H1 (cell line): Measurements from ENCODE around the gene FNDC10. TPM values are rescaled to one million over a fixed set of nuclear protein-coding genes. Genes with fewer than 3 reads are reported as not detected.
"Not testable (repeated sequence)": the region's sequence is repeated elsewhere in the genome, so short reads cannot be mapped to it uniquely, and the experiment has no call there.

ENCODE experiments used
- CTCF ChIA-PET: fragments of 300-600 bp; sonication (Branson Sonifier 250); formaldehyde crosslinking; loops from one replicate; lab custom pipeline; 2021; ENCODE audit not compliant: partially characterized antibody; lab: Charles Lee
- POLR2A ChIA-PET: fragments of 300-600 bp; sonication (Branson Sonifier 250); formaldehyde crosslinking; loops from one replicate; lab custom pipeline; 2021; ENCODE audit warnings: inconsistent platforms; ENCODE audit not compliant: partially characterized antibody; lab: Charles Lee
- DNase-seq, 2 experiments: peaks; one replicate each; pipeline versions ENCODE4 v3.0.0 to v3.0.0-alpha.2; 2010 to 2022; ENCODE audit warnings: low spot score in 2 of 2, low read depth in 1 of 2, mixed read lengths in 1 of 2
- FAIRE-seq: peaks from 2 replicates; lab custom pipeline; 2011; peaks lifted over from hg19 to GRCh38; lab: Jason Lieb, UNC
- H2AFZ ChIP-seq: 2 replicates; pipeline ENCODE4 v1.8.1; 2012; ENCODE audit warnings: low read length, inconsistent platforms
- H2AK5ac ChIP-seq: 2 replicates; pipeline ENCODE4 v1.6.1; 2013; ENCODE audit warnings: low read depth, low read length
- H2BK120ac ChIP-seq: replicated peaks from 2 replicates; pipeline ENCODE3; 2013; ENCODE audit warnings: low read depth, low read length, inconsistent platforms
- H2BK12ac ChIP-seq: 2 replicates; pipeline ENCODE4 v1.6.1; 2013; ENCODE audit warnings: low read depth, low read length
- H2BK15ac ChIP-seq: 2 replicates; pipeline ENCODE4 v1.6.1; 2013; ENCODE audit warnings: low read length
- H2BK20ac ChIP-seq: 2 replicates; pipeline ENCODE4 v1.6.1; 2013; ENCODE audit warnings: low read length
- H2BK5ac ChIP-seq: 2 replicates; pipeline ENCODE4 v1.6.1; 2013; ENCODE audit warnings: low read depth, low read length
- H3K14ac ChIP-seq: 2 replicates; pipeline ENCODE4 v1.6.1; 2013; ENCODE audit warnings: inconsistent platforms; ENCODE audit not compliant: insufficient read length
- H3K18ac ChIP-seq: 2 replicates; pipeline ENCODE4 v1.6.1; 2013; ENCODE audit warnings: low read length; ENCODE audit errors: extremely low read depth
- H3K23ac ChIP-seq: 2 replicates; pipeline ENCODE4 v1.6.1; 2013; ENCODE audit warnings: inconsistent platforms; ENCODE audit not compliant: insufficient read length
- H3K23me2 ChIP-seq: 2 replicates; pipeline ENCODE4 v1.6.1; 2013; ENCODE audit warnings: low read depth, low read length
- H3K27ac ChIP-seq: 2 replicates; pipeline ENCODE4 v1.6.1; 2011; ENCODE audit warnings: low read depth, low read length, inconsistent platforms
- H3K27me3 ChIP-seq, 4 experiments: replicated peaks in 1 of 4; 1 replicate in 1 of 4; 2 replicates in 3 of 4; pipeline versions ENCODE4 v1.6.1 to v1.8.1; 2011 to 2013; ENCODE audit warnings: low read length in 3 of 4, mild to moderate bottlenecking in 3 of 4, inconsistent platforms in 2 of 4, mixed read lengths in 2 of 4, moderate library complexity in 1 of 4; ENCODE audit not compliant: control insufficient read depth in 3 of 4, insufficient read depth in 3 of 4; ENCODE audit errors: extremely low read depth in 1 of 4
- H3K36me3 ChIP-seq, 4 experiments: 2 replicates each; pipeline versions ENCODE4 v1.6.1 to v1.8.1; 2011 to 2013; ENCODE audit warnings: mild to moderate bottlenecking in 4 of 4, low read length in 3 of 4, moderate library complexity in 2 of 4, control low read depth in 1 of 4, inconsistent platforms in 1 of 4; ENCODE audit not compliant: insufficient read depth in 4 of 4, control insufficient read depth in 2 of 4
- H3K4ac ChIP-seq: replicated peaks from 2 replicates; pipeline ENCODE3; 2013; ENCODE audit warnings: low read length, low read depth, mixed read lengths, inconsistent platforms; ENCODE audit not compliant: insufficient read length
- H3K4me1 ChIP-seq, 4 experiments: replicated peaks in 1 of 4; 1 replicate in 1 of 4; 2 replicates in 3 of 4; pipeline versions ENCODE4 v1.6.1 to v1.8.1; 2011 to 2013; ENCODE audit warnings: low read length in 3 of 4, inconsistent platforms in 2 of 4, mixed read lengths in 1 of 4; ENCODE audit not compliant: insufficient read depth in 4 of 4, control insufficient read depth in 3 of 4
- H3K4me2 ChIP-seq, 2 experiments: 2 replicates each; pipeline versions ENCODE4 v1.6.1 to v1.8.1; 2011 to 2013; ENCODE audit warnings: low read depth in 2 of 2, low read length in 2 of 2, control low read depth in 1 of 2, inconsistent platforms in 1 of 2, mild to moderate bottlenecking in 1 of 2; ENCODE audit not compliant: insufficient read depth in 1 of 2
- H3K4me3 ChIP-seq, 4 experiments: fragments of 200-600, 300-600 bp in 1 of 4; sonication (generic), shearing (Covaris generic), sonication (Bioruptor Twin) in 1 of 4; 2 replicates each; pipeline versions ENCODE4 v1.5.1 to v1.8.1; 2011 to 2016; ENCODE audit warnings: low read length in 4 of 4, low read depth in 3 of 4, control low read depth in 2 of 4, inconsistent platforms in 2 of 4, mild to moderate bottlenecking in 2 of 4, mixed read lengths in 1 of 4, moderate library complexity in 1 of 4; ENCODE audit not compliant: insufficient read depth in 2 of 4; ENCODE audit errors: extremely low read depth in 1 of 4
- H3K56ac ChIP-seq: replicated peaks from 2 replicates; pipeline ENCODE3; 2013; ENCODE audit warnings: low read depth, mild to moderate bottlenecking, mixed read lengths, low read length, inconsistent platforms; ENCODE audit not compliant: insufficient read length
- H3K79me1 ChIP-seq: 2 replicates; pipeline ENCODE4 v1.6.1; 2013; ENCODE audit warnings: low read depth, low read length, control low read depth
- H3K79me2 ChIP-seq, 2 experiments: 2 replicates each; pipeline versions ENCODE4 v1.6.1 to v1.8.1; 2012 to 2013; ENCODE audit warnings: low read length in 2 of 2, mild to moderate bottlenecking in 2 of 2, inconsistent platforms in 1 of 2; ENCODE audit not compliant: insufficient read depth in 2 of 2, control insufficient read depth in 1 of 2
- H3K9ac ChIP-seq, 4 experiments: replicated peaks in 1 of 4; 1 replicate in 1 of 4; 2 replicates in 3 of 4; pipeline versions ENCODE4 v1.6.1 to v1.8.1; 2011 to 2013; ENCODE audit warnings: low read depth in 3 of 4, low read length in 3 of 4, control low read depth in 2 of 4, mild to moderate bottlenecking in 2 of 4, moderate library complexity in 2 of 4, inconsistent platforms in 1 of 4; ENCODE audit errors: extremely low read depth in 1 of 4
- H3K9me3 ChIP-seq, 2 experiments: 2 replicates each; pipeline versions ENCODE4 v1.6.1 to v1.8.1; 2012 to 2013; ENCODE audit warnings: mild to moderate bottlenecking in 2 of 2, moderate library complexity in 2 of 2, control low read depth in 1 of 2, inconsistent platforms in 1 of 2, low read depth in 1 of 2, low read length in 1 of 2, mixed read lengths in 1 of 2; ENCODE audit not compliant: insufficient read depth in 2 of 2
- H4K20me1 ChIP-seq, 2 experiments: replicated peaks in 1 of 2; 2 replicates each; pipeline versions ENCODE3 to v1.8.1; 2011 to 2013; ENCODE audit warnings: inconsistent platforms in 2 of 2, low read length in 2 of 2, mild to moderate bottlenecking in 1 of 2; ENCODE audit not compliant: insufficient read depth in 2 of 2, control insufficient read depth in 1 of 2
- H4K5ac ChIP-seq: 2 replicates; pipeline ENCODE4 v1.6.1; 2013; ENCODE audit warnings: low read length, low read depth, mixed read lengths, inconsistent platforms; ENCODE audit not compliant: insufficient read length
- H4K8ac ChIP-seq: 2 replicates; pipeline ENCODE4 v1.8.0; 2013; ENCODE audit warnings: mild to moderate bottlenecking, moderate library complexity, low read length, inconsistent platforms; ENCODE audit not compliant: insufficient read depth; ENCODE audit errors: extremely low read depth
- H4K91ac ChIP-seq: replicated peaks from 2 replicates; pipeline ENCODE3; 2013; ENCODE audit warnings: low read length, mixed read lengths, inconsistent platforms; ENCODE audit not compliant: insufficient read length
- WGBS, 2 experiments: shearing (Covaris generic) in 1 of 2; methylation state at CpG; one replicate each; pipeline versions ENCODE4 v1.1.6 to v1.1.7; 2013 to 2015; ENCODE audit warnings: low lambda C conversion rate in 2 of 2, mixed read lengths in 2 of 2, inconsistent platforms in 1 of 2, low coverage in 1 of 2, missing lambda C conversion rate in 1 of 2; ENCODE audit not compliant: insufficient replicate concordance in 2 of 2, insufficient coverage in 1 of 2, insufficient read length in 1 of 2; ENCODE audit errors: extremely low coverage in 1 of 2, missing lambda C conversion rate in 1 of 2; 5-methylcytosine and 5-hydroxymethylcytosine counted together
- polyA plus RNA-seq, 7 experiments: library from polyadenylated mRNA; depleted of rRNA in 3 of 7; stranded (reverse) in 5 of 7; unstranded in 2 of 7; fragments of >200 nt in 5 of 7; fragments of 200-250 nt in 2 of 7; gene quantifications; 1 replicate in 5 of 7; 2 replicates in 1 of 7; 4 replicates in 1 of 7; pipeline versions ENCODE4 v1.2.1 to v1.2.3, GENCODE V29; 2011 to 2013; ENCODE audit warnings: missing spikeins in 2 of 7, mixed read lengths in 2 of 7
- total RNA-seq: library from RNA; stranded (reverse); fragmentation: NEBNext Ultra II Directional; extraction: Animal tissue kit (Norgen Biotek cat#: 25700); gene quantifications from 2 replicates; pipeline ENCODE4 v1.2.1, GENCODE V29; 2021

FNDC10 gene
- total and polyA plus RNA-seq, 2 of the 8 experiments (the other 6 are each of a cell fraction or from before 2014, with no cell fraction given): 19.0 to 21.8 TPM

DNA sequence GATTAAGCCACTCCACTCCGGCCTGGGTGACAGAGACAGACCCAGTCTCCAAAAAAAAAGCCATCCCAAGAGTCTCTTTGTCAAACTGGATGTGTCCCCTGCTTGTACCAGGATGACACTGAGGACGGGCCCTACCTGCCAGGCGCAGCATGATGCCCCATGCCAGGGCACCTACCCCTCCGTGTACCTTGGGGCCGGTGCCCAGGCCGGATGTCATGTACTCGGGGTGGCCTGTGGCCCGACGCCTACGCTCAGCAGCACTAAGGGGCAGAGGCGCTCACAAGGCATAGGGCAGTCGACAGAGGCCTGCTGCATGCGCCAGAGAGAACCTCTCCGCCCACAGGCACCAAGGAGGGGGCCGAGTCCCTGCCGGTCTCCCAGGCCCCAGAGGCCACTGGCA lies 39.4 kb upstream of the FNDC10 start:
- H3K14ac ChIP-seq, H3K9me3 ChIP-seq, H3K79me2 ChIP-seq, H3K79me1 ChIP-seq, H4K91ac ChIP-seq, H2AFZ ChIP-seq, H3K4ac ChIP-seq, H3K4me1 ChIP-seq, H2BK5ac ChIP-seq, H2BK15ac ChIP-seq, H3K27ac ChIP-seq, H4K5ac ChIP-seq, H2BK20ac ChIP-seq, H3K23ac ChIP-seq, H3K23me2 ChIP-seq, H4K8ac ChIP-seq, H4K20me1 ChIP-seq, POLR2A ChIA-PET, H2AK5ac ChIP-seq, CTCF ChIA-PET, H2BK120ac ChIP-seq, H3K56ac ChIP-seq, H3K4me3 ChIP-seq, H3K18ac ChIP-seq, DNase-seq, H3K4me2 ChIP-seq, H2BK12ac ChIP-seq, H3K27me3 ChIP-seq, FAIRE-seq, H3K9ac ChIP-seq: not testable (repeated sequence)
- 91% methylated on average over 13 of the region's 16 CpGs; no CpG with 5 or more reads in 1 of the 2 experiments for WGBS, 2 experiments
- peaks cover 0 to 15% (median 5%) of the 10 kb centered on the region in 4 experiments; a peak in 5 of 8 replicates for H3K36me3 ChIP-seq

DNA sequence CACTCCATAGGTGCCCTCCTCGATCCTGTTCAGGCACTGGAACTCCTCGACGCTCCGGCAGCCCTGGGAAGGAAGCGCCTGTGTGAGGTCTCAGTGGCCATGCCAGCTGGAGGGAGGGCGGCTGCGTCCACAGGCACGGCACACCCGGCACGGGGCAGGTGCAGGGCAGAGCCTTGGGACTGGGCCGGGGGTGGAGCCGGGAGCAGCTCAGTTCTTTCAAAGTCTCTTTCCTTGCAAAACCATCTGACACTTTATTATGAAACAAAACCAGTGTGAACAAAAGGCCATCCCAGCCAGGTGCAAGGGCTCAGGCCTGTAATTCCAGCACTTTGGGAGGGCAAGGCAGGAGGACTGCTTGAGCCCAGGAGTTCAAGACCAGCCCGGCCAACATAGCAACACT lies 38.6 kb upstream of the FNDC10 start:
- 100% methylated on average over 6 of the region's 13 CpGs; no CpG with 5 or more reads in 1 of the 2 experiments for WGBS, 2 experiments
- not testable (repeated sequence) for H4K8ac ChIP-seq

More for the DNA sequence above, 38.6 kb upstream of the FNDC10 start:
- H3K27me3 ChIP-seq, H3K9me3 ChIP-seq, H3K4me1 ChIP-seq, H3K18ac ChIP-seq, H4K5ac ChIP-seq, CTCF ChIA-PET, FAIRE-seq, H2AFZ ChIP-seq, H3K56ac ChIP-seq, H4K20me1 ChIP-seq, H2BK15ac ChIP-seq, H2BK5ac ChIP-seq, H2BK20ac ChIP-seq, DNase-seq, H3K9ac ChIP-seq, H3K23ac ChIP-seq, H4K91ac ChIP-seq, H3K14ac ChIP-seq, H2BK12ac ChIP-seq, H3K4ac ChIP-seq, H3K79me2 ChIP-seq, H2BK120ac ChIP-seq, H3K79me1 ChIP-seq, H3K23me2 ChIP-seq, H3K4me3 ChIP-seq, H3K4me2 ChIP-seq, H3K27ac ChIP-seq, H2AK5ac ChIP-seq, POLR2A ChIA-PET: not testable (repeated sequence)
- H3K36me3 ChIP-seq: peaks cover 0 to 15% (median 5%) of the 10 kb centered on the region in 4 experiments; a peak in 5 of 8 replicates
